Transverse colon (tissue), 4 donors: ENCODE measurements around the gene SLC17A6. TPM values are rescaled to one million over a fixed set of nuclear protein-coding genes. Genes with fewer than 3 reads are reported as not detected.

ENCODE experiments used
- DNase-seq: peaks from one replicate; pipeline ENCODE4 v3.0.0-alpha.2; 2019
- H3K27ac ChIP-seq, 4 donors: fragments of 200-600 bp; sonication (generic); 2 replicates each; pipeline ENCODE4 v1.5.1; 2016 to 2018; ENCODE audit warnings: inconsistent platforms in 4 of 4
- H3K27me3 ChIP-seq: fragments of 200-600 bp; sonication (generic); 2 replicates; pipeline ENCODE4 v1.5.1; 2017; ENCODE audit warnings: inconsistent platforms
- H3K36me3 ChIP-seq, 4 donors: fragments of 200-600 bp; sonication (generic); 2 replicates each; pipeline ENCODE4 v1.5.1; 2017 to 2019; ENCODE audit warnings: inconsistent platforms in 4 of 4
- H3K4me1 ChIP-seq, 4 donors: fragments of 200-600 bp; sonication (generic); 2 replicates each; pipeline ENCODE4 v1.5.1; 2017 to 2020; ENCODE audit warnings: inconsistent platforms in 4 of 4
- H3K4me3 ChIP-seq, 4 donors: fragments of 200-600 bp; sonication (generic); 1 replicate in 1 of 4; 2 replicates in 3 of 4; pipeline versions ENCODE4 v1.5.1 to v1.6.1; 2017 to 2019; ENCODE audit warnings: inconsistent platforms in 4 of 4
- H3K9me3 ChIP-seq, 2 donors: fragments of 200-600 bp; sonication (generic); 2 replicates each; pipeline ENCODE4 v1.5.1; 2017 to 2019; ENCODE audit warnings: inconsistent platforms in 2 of 2
- EP300 ChIP-seq: sonication (generic); formaldehyde crosslinking; IDR thresholded peaks from one replicate; pipeline ENCODE4 v1.6.1; 2017; ENCODE audit warnings: antibody characterized with exemption, low read depth
- POLR2A ChIP-seq: fragments of 450-650 bp; IDR thresholded peaks from one replicate; pipeline ENCODE4 v1.6.1; 2016; ENCODE audit warnings: antibody characterized with exemption, mild to moderate bottlenecking, moderate library complexity
- POLR2AphosphoS5 ChIP-seq, 3 donors: sonication (generic); formaldehyde crosslinking; IDR thresholded peaks; one replicate each; pipeline ENCODE4 v1.6.1; 2016; ENCODE audit warnings: antibody characterized with exemption in 3 of 3
- WGBS, 2 donors: methylation state at CpG; one replicate each; pipeline ENCODE4 v1.1.5; 2018; ENCODE audit warnings: low coverage in 1 of 2; 5-methylcytosine and 5-hydroxymethylcytosine counted together
- in situ Hi-C, 4 donors: fragments of 200-750 bp; cut with MboI; loops; one replicate each; pipeline versions ENCODE4 v1.15.0 to v1.15.1; 2017; ENCODE audit warnings: low sequenced_read_pairs in 3 of 4, low pct_ligation_motif_present in 1 of 4, low pct_unique_long_range_greater_than_20kb in 1 of 4
- intact Hi-C: fragments of 100-400 bp; cut with DNase I; formaldehyde crosslinking; loops from one replicate; pipeline ENCODE4 v1.15.1; 2023; ENCODE audit warnings: low total_unique reads
- total RNA-seq, 4 donors: library from RNA; depleted of rRNA; stranded (reverse); fragments of >200 nt; gene quantifications; one replicate each; pipeline ENCODE4 v1.1.0, GENCODE V29; 2016
- TF ChIP-seq, protein P1 (sequence below), 5 experiments: fragments of 200-600 bp in 3 of 5; fragments of 450-650 bp in 2 of 5; sonication (generic) in 3 of 5; IDR thresholded peaks; 1 replicate in 2 of 5; 2 replicates in 3 of 5; pipeline ENCODE4 v1.5.1; 2016 to 2017; ENCODE audit warnings: antibody characterized with exemption in 5 of 5, inconsistent platforms in 3 of 5, mild to moderate bottlenecking in 2 of 5, moderate library complexity in 1 of 5

The SLC17A6 gene
- total RNA-seq, 4 donors from 2014 or later, result not detected

DNA sequence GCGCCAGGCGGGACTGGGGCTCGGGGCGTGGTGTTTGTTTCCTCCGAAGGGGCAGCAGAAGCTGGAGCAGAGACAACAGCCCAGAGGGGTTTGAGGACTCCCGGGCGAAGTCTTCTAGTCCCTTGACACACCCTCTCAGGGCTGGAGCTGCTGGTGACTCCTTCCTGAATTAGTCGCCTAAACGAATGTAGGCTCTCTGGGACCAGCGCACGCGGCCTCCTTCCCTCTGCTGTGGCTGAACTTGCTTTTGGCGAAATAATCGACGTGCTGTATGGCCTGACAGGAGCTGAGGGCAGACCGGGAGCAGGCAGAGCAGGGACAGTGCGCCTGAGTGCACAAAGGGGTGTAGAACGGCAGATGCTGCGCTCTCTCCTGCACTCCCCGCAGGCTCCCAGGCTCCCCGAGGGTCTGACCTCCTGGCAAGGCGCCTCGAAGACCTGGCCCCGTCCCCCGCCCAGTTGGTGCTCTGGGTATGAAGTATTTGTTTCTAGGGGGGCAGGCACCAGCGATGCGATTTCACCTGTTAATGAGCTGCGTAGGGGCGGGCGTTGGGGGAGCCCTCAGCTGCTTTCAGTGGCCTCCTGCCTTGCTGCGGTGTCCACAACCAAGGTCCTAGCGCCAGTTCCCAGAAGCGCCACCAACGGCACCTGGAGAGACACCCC, 5.3 kb downstream of the SLC17A6 start:
- Histone ChIP-seq H3K27ac (no peak overlapping the region), H3K4me1 (no peaks in the 10 kb centered on the region), H3K9me3 (no peaks in the 10 kb centered on the region), H3K27me3 (peaks cover 84% of the 10 kb centered on the region), H3K4me3 (no peak overlapping the region), H3K36me3 (no peaks in the 10 kb centered on the region)
- no peak for TF ChIP-seq POLR2AphosphoS5 (IDR thresholded peaks at IDR 0.05)
- TF ChIP-seq EP300, result no peak
- TF ChIP-seq, protein P1, sequence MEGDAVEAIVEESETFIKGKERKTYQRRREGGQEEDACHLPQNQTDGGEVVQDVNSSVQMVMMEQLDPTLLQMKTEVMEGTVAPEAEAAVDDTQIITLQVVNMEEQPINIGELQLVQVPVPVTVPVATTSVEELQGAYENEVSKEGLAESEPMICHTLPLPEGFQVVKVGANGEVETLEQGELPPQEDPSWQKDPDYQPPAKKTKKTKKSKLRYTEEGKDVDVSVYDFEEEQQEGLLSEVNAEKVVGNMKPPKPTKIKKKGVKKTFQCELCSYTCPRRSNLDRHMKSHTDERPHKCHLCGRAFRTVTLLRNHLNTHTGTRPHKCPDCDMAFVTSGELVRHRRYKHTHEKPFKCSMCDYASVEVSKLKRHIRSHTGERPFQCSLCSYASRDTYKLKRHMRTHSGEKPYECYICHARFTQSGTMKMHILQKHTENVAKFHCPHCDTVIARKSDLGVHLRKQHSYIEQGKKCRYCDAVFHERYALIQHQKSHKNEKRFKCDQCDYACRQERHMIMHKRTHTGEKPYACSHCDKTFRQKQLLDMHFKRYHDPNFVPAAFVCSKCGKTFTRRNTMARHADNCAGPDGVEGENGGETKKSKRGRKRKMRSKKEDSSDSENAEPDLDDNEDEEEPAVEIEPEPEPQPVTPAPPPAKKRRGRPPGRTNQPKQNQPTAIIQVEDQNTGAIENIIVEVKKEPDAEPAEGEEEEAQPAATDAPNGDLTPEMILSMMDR (IDR thresholded peaks at IDR 0.05), result no peak
- no peak for TF ChIP-seq POLR2A
- intact Hi-C loops (loop anchor here (10.0 kb wide), 1 partner anchor 201 kb away; no protein-coding TSS in a partner anchor), in situ Hi-C loops (loop anchor here in 2 of 4 donors (25.0 kb wide), 1 partner anchor 444 kb away; no protein-coding TSS in a partner anchor)
- no peak for DNase-seq
- 0 to 26% methylated on average over 1 to 31 of the region's 34 CpGs for WGBS, 2 donors

DNA sequence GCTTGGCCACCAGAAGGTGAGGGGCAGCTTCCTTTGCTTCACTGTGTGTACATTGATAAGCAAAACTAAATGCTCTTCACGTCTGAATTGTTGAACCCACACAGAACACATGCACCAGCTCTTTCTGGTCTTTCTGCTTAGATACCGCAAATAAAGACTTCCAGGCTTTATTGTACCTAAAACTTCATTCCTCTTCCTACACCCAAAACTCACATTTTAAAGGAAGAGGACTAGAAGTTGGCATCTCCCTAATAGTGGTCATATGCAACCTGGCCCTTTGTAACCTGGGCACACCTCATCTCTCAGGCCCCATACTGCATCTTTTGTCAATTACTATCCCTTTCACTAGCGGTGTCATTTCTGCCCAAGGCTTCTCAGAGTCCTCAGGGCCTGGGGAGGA, 5.9 kb downstream of the SLC17A6 start:
- H3K27ac ChIP-seq, result no peak overlapping the region
- no peak for TF ChIP-seq POLR2A
- no peak for TF ChIP-seq EP300
- TF ChIP-seq, protein P1 (IDR thresholded peaks at IDR 0.05), result no peak
- TF ChIP-seq POLR2AphosphoS5 (IDR thresholded peaks at IDR 0.05), result no peak
- H3K4me1 ChIP-seq, result no peaks in the 10 kb centered on the region
- H3K27me3 ChIP-seq, result peaks cover 81% of the 10 kb centered on the region
- DNase-seq, result no peak
- H3K4me3 ChIP-seq, result no peak overlapping the region
- intact Hi-C loops (loop anchor here (10.0 kb wide), 1 partner anchor 201 kb away; no protein-coding TSS in a partner anchor), in situ Hi-C loops (loop anchor here in 2 of 4 donors (25.0 kb wide), 1 partner anchor 443 kb away; no protein-coding TSS in a partner anchor)
- H3K36me3 ChIP-seq, result no peaks in the 10 kb centered on the region
- H3K9me3 ChIP-seq, result no peaks in the 10 kb centered on the region
- WGBS, 2 donors, result 10 to 18% methylated on average over 3 of the region's 3 CpGs

DNA sequence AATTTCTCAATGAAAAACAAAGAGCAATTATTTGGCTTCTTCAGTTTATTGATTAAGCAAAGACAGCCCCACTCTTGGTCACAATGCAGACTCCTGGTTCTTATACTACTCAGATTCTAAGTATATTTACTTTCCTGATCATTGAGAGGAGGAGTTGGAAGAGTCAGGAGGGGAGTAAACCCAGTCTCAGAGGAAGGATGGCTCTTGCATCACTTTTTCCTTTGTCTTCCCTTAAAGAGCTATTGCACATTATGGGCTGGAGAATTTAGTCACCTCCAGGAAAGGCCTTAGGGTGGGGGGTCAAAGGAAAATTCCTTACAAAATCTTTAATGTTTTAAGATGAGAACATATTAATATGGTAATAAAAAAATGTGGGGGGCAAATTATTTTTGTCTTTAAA, 8.1 kb downstream of the SLC17A6 start:
- peaks cover 59% of the 10 kb centered on the region for H3K27me3 ChIP-seq
- intact Hi-C loops, result loop anchor here (10.0 kb wide), 1 partner anchor 199 kb away; no protein-coding TSS in a partner anchor
- in situ Hi-C loops, result loop anchor here in 2 of 4 donors (25.0 kb wide), 1 partner anchor 441 kb away; no protein-coding TSS in a partner anchor

DNA sequence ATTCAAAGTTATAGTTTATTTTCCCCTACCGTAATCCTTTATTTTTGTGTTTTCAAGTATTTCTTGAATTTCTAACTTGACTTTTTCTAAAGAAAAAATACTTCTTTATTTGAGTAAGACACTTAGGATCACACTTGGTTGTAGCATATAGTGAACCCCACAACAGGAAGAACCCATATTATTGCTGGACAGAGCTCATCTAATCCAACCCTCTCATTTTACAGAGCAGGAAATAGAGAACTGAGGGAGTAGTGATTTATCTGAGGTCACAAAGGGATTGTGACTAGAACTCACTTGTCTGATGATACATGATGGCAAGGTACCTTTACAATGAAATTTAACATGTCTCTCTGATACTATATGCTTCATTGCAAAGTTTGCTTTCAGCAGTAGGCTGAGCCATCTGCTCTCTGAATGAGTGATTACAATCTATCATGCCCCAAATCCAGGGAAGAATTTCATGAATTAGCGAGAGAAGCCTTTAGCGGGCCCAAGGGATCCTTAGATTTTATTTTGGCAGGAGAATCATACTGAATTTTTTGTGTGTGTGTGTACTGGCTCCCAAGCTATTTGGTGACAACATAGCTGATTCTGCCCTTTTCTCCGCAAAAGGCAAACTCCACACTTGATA, 9.8 kb downstream of the SLC17A6 start:
- in situ Hi-C loops, result loop anchor here in 2 of 4 donors (25.0 kb wide), 1 partner anchor 439 kb away; no protein-coding TSS in a partner anchor
- no peak for TF ChIP-seq POLR2A
- TF ChIP-seq, protein P1 (IDR thresholded peaks at IDR 0.05), result no peak
- no peak for TF ChIP-seq POLR2AphosphoS5 (IDR thresholded peaks at IDR 0.05)
- TF ChIP-seq EP300, result no peak
- no peaks in the 10 kb centered on the region for H3K4me1 ChIP-seq
- H3K9me3 ChIP-seq, result no peaks in the 10 kb centered on the region
- intact Hi-C loops, result loop anchor here (10.0 kb wide), 1 partner anchor 197 kb away; no protein-coding TSS in a partner anchor
- WGBS, 2 donors, result 78 to 84% methylated on average over 1 to 4 of the region's 4 CpGs
- H3K27ac ChIP-seq, result no peak overlapping the region
- no peaks in the 10 kb centered on the region for H3K36me3 ChIP-seq
- no peak overlapping the region for H3K4me3 ChIP-seq
- H3K27me3 ChIP-seq, result peaks cover 42% of the 10 kb centered on the region
- no peak for DNase-seq

More for the DNA sequence above, 8.1 kb downstream of the SLC17A6 start:
- no peak for TF ChIP-seq POLR2AphosphoS5 (IDR thresholded peaks at IDR 0.05)
- TF ChIP-seq POLR2A, result no peak
- TF ChIP-seq, protein P1 (IDR thresholded peaks at IDR 0.05), result no peak
- Histone ChIP-seq H3K9me3 (no peaks in the 10 kb centered on the region), H3K27ac (no peak overlapping the region), H3K36me3 (no peaks in the 10 kb centered on the region), H3K4me1 (no peaks in the 10 kb centered on the region), H3K4me3 (no peak overlapping the region)
- DNase-seq, result no peak
